PC-9 (cell line): Measurements from ENCODE around the gene CENPB.

Source experiments
- CTCF ChIP-seq: fragments of 200-600 bp; sonication (generic); conservative IDR thresholded peaks from 2 replicates; pipeline ENCODE4 v1.6.1; 2017; ENCODE audit warnings: mixed run types, antibody characterized with exemption, mild to moderate bottlenecking, moderate library complexity
- EZH2 ChIP-seq: fragments of 200-600 bp; sonication (generic); IDR thresholded peaks from 2 replicates; pipeline ENCODE4 v1.8.0; 2017; ENCODE audit warnings: antibody characterized with exemption, low read depth

GRCh38 chr20:3745686-3746173, 40.8 kb downstream of the CENPB start:
- no peak for TF ChIP-seq CTCF
- no peak for TF ChIP-seq EZH2
